Coronary artery (tissue), 2 donors: ENCODE results near the gene SRD5A1.
A peak's percentile ranks its signal among the peaks of the same experiment; 100 is the strongest.

Experiments
- DNase-seq: peaks from one replicate; pipeline ENCODE4 v3.0.0-alpha.2; 2017; ENCODE audit warnings: low spot score
- H3K27ac ChIP-seq, 2 donors: fragments of 200-600 bp; sonication (generic); one replicate each; pipeline ENCODE4 v1.5.1; 2016 to 2019
- H3K4me3 ChIP-seq: fragments of 200-600 bp; sonication (generic); 2 replicates; pipeline ENCODE4 v1.5.1; 2016; ENCODE audit warnings: mild to moderate bottlenecking, moderate library complexity
- TF ChIP-seq, protein P1 (sequence below): fragments of 200-600 bp; sonication (generic); IDR thresholded peaks from one replicate; pipeline ENCODE4 v1.5.1; 2019; ENCODE audit warnings: antibody characterized with exemption

Gene SRD5A1

DNA sequence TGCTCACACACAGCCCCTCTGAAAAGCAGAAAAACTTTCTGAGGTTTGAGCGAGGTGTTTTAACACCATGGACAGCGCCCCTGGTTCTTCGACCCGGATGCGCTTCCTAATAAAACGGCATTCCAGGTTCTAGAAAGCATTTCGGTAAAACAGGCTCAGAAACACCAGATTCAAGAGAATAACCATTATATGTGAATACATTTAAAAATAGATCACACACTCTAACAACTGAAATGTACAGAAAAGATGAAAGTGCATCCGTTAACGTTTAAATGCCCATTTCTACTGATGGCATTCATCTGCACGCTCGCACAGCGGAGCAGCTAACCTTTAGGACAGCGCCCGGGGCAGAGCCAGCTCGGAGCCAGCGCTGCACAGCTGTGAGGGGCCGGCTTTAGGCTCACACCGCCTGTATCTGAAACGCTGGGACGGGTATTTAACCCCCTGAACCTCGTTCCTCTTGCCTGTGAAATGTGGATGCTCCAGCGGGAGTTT, 53.7 kb downstream of the SRD5A1 start:
- TF ChIP-seq, protein P1, sequence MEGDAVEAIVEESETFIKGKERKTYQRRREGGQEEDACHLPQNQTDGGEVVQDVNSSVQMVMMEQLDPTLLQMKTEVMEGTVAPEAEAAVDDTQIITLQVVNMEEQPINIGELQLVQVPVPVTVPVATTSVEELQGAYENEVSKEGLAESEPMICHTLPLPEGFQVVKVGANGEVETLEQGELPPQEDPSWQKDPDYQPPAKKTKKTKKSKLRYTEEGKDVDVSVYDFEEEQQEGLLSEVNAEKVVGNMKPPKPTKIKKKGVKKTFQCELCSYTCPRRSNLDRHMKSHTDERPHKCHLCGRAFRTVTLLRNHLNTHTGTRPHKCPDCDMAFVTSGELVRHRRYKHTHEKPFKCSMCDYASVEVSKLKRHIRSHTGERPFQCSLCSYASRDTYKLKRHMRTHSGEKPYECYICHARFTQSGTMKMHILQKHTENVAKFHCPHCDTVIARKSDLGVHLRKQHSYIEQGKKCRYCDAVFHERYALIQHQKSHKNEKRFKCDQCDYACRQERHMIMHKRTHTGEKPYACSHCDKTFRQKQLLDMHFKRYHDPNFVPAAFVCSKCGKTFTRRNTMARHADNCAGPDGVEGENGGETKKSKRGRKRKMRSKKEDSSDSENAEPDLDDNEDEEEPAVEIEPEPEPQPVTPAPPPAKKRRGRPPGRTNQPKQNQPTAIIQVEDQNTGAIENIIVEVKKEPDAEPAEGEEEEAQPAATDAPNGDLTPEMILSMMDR, result no peak
- no peak for DNase-seq
- H3K27ac ChIP-seq, result no peak overlapping the region
- H3K4me3 ChIP-seq, result peak overlapping the region; percentile 61

DNA sequence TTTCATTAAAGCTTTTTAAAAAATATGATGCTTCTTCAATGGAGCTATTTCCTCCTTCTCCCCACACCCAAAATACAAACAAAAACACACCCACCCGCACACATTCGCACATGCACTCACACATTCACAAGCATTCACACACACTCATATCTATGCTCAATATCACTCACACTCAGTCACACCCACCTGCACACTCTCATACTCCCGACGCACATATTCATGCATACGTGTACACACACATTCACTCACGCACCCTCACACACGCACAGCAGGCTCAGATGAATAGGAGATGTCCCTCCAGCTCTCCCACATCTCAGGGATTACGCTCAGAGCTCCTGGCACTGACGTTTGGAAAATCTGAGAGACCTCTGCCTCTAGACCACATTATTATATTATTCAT, 54.3 kb downstream of the SRD5A1 start:
- no peak for DNase-seq
- H3K27ac ChIP-seq, result no peak overlapping the region
- no peak overlapping the region for H3K4me3 ChIP-seq
- TF ChIP-seq, protein P1, result no peak

- H3K4me3 ChIP-seq, result no peak overlapping the region
- H3K27ac ChIP-seq, result no peak overlapping the region
- DNase-seq, result no peak
- TF ChIP-seq, protein P1, result no peak
These were observed 59.7 kb downstream of the SRD5A1 start for GRCh38 chr5:6692906-6693305.

DNA sequence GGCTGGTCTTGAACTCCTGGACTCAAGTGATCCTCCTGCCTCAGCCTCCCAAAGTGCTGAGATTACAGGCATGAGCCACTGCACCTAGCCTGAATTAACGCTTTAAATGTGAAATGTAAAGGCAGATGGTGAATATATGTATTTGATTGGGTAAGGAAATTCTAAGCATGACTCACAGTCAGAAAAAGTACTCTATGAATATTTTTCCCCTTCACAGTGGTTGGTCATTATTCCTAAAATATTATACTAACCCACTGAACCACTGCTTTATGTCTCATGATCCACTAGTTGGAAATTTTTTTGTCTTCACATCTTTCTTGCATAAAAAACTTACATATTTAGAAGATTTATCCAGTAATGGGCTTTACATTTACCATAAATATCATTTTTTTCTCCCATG, 65.5 kb downstream of the SRD5A1 start:
- Histone ChIP-seq H3K4me3 (no peak overlapping the region), H3K27ac (no peak overlapping the region)
- TF ChIP-seq, protein P1, result no peak
- no peak for DNase-seq

- H3K4me3 ChIP-seq, result no peak overlapping the region
- DNase-seq, result no peak
- TF ChIP-seq, protein P1, result no peak
- no peak overlapping the region for H3K27ac ChIP-seq
These were observed 66.1 kb downstream of the SRD5A1 start for GRCh38 chr5:6699357-6699756.

GRCh38 chr5:6700074-6700684, 66.9 kb downstream of the SRD5A1 start:
- TF ChIP-seq, protein P1, result no peak
- Histone ChIP-seq H3K4me3 (no peak overlapping the region), H3K27ac (no peak overlapping the region)
- no peak for DNase-seq

DNA sequence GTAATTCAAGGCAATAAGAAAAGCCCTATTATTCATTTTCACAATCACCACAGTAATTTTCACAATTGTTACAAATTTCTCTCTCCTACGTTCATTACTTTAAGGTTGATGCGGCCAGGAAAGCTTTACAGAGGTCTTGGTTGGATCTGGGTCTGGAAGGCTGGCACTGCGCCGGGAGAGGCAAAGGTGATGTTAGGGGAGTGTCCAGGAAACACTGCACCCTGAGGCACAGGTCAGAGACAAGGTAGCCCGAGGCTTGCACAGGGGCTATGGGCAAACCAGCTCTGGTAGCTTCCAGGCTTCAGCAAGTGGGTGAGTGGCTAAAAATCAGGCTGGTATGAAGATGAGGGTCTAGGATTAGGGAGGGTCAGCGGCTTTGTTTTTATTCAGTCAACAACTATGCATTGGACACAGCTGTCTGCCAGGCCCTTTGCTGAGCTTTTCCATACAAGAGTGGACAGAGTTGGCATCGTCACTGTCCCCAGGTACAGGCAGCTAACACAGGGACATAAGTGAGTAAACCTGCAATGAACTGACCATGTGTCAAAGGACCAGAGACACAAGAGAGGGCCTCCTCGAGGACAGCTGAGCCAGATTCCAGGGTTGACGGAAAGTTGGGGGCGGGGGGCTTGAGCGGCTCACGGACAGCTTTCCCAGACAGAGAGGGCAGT, 67.6 kb downstream of the SRD5A1 start:
- H3K4me3 ChIP-seq, result no peak overlapping the region
- no peak overlapping the region for H3K27ac ChIP-seq
- TF ChIP-seq, protein P1, result no peak
- DNase-seq, result no peak
